Right kidney (tissue), 1 donor: Measurements from ENCODE around the gene ATOH8.

Source experiments
- DNase-seq: peaks from one replicate; pipeline ENCODE4 v3.0.0-alpha.2; 2016

Gene ATOH8

DNA sequence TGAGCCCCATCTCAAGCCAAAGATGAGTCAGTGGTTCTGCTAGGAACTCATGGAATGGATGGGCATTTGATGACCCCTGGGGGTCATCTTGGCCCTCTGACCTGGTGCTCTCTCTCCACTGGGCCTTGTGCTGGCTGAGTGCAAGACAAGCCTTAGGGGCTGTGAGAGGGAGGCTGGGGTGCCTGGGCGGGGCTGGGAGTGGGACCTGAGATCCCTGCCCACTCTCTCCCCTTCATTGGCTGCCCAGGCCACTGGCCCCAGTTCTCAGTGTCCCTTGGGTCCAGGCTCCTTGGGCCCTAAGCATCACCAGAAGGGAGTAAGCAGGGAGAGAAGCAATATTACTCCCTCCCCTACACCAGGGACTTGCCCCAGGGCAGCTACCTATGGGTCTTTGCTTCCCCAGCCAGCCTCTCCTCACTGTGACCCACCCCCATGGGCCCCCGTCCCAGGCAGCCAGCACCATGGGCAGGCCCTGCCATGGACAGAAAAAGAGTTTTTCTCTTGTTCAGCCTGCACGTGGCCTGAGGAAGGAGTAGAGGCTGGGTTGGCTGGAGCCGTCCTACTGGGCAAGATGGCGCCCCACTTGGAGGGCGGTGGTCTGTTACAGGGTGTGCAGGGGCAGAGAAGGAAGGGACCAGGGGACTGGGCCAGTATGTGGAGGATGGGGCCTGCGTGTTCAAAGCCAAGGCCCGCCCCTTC lies 33.6 kb downstream of the ATOH8 start:
- no peak for DNase-seq

DNA sequence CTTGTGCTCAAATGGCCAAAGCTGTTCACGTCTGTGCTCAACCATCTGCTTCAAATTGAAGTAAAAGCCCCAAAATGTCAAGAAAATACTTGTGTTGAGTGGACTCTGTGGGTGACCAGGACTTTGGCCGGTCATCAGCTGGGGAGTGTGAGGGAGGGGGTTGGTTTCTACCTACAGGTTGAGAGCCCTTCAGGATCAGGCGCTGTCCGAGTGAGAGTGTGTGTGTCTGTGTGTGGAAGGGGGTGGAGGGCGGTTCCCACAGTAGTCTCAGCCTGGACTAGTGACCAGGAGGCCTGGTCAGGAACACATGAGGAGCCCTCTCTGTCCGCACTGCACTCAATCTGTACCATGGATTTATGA lies 34.2 kb downstream of the ATOH8 start:
- no peak for DNase-seq

- no peak for DNase-seq
Observed at GRCh38 chr2:85788603-85789002, 34.8 kb downstream of the ATOH8 start.

- DNase-seq = no peak
Observed at GRCh38 chr2:85789271-85789670, 35.5 kb downstream of the ATOH8 start.

DNA sequence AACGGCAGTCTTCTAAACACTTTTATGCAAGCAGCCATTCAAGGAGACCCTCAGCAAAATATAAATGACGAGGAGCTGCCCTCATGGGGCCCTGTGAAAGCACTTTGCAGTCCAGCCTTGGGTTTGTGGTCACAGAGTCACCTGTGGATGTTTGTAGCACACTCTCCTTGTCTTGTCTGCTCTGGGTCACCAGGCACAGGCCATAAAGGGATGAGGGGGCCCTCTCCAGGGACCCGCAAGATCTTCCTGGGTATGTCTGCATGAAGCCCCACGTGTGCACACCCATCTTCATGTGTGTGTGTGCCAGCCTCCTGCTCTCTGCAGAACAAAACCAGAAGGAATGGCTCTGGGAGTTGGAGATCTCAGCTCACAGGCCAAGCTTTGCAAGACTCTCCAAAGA lies 36.2 kb downstream of the ATOH8 start:
- DNase-seq = no peak

DNA sequence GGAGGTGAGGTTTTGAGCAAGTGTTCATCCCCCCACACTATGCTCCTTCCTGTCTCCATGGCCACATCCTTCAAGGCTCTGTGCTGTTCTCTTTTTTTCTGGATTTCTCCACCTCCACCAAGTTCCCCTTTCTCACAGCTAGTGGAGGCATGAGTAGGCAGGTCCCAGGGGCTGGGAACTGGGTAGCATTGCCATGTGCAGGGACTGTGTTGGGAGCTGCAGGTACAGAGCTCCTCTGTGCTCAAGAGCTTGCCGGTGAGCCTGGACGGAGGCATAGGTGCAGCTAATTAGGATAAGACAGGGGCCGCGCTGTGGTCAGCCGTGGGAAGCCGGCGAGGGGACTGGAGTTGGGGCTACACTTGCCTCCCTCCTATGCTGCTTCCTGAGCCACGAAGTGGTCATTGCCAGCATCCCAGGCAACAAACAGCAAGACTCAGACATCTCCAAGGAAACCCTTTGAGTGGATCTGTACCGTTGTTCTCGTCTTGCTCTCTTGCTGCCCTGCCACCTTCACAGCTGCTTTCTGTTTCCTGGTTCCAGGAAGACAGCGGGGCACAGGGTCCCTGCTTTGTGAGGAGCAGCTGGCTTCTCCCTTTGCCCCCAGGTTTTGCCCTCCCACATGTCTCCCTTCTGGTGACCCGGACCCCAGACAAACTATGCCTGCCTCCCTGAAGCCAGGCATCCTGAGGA lies 36.9 kb downstream of the ATOH8 start:
- no peak for DNase-seq

DNA sequence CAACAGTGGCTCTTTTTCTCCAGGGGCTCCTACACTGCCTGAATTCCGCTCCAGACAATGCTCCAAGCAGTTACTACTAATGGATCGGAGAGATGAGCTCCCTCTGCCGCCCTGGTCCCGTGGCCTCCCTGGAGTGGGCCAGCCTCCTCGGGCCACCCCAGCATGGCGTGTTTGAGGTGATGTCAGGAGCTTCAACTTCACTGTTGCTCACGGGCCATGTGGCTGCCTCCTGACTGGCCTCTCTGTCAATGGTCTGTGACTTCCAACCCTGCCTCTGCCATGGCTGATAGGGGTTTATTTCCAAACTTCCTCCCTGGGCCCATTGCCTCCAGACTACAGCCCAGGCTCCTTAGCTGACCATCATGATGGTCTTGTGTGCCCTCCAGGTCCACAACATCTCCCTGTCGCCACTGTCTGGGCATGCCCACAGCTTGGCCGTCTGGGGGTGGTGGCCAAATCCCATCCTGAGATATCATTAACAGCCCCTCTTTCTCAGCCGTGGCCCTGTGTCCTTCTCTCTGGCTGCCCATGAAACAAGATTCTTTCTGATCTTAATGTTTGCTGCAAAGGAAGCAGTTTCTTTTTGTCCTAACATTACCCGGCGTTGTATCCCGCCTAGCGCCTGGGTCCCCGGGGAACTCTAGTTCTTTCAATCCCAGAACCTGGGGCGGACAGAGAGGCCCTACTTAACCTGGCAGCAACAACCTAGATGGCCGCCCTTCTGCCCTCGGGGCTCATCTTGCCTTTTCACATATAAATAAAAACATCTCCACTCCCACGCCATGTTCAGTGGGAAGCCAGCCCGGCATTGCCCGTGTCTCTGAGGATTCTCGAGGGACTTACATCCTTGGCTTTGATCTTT lies 38.1 kb downstream of the ATOH8 start:
- no peak for DNase-seq

DNA sequence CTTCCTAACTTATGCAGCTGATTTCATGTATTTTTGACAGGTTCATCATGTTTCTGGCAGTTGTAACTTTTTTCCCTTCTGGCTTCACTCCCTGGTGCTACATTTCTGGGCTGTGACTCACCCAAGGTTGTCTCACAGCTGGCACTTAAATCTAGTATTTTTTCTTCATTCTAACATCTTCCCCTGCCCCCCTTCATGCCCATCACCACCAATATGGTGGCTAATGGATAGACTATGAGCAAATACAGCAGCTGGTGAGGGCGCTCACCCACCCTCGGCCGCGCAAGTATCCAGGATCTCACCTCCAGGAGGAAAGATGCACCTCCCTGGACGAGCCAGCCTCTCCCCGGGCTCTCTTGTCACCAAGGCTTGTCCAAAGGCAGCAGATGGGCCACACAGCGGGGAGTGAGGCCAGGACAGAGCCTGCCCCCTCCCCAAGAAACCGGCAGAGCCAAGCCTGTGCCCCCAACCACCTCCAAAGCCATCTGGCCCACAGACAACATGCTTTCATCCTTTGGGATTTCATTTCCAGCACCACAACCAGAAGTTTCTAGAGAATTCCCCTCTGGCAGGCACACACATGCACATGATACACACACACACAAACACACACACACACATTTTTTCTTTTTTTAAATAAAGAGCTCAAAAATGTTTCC lies 39.1 kb downstream of the ATOH8 start:
- no peak for DNase-seq

DNA sequence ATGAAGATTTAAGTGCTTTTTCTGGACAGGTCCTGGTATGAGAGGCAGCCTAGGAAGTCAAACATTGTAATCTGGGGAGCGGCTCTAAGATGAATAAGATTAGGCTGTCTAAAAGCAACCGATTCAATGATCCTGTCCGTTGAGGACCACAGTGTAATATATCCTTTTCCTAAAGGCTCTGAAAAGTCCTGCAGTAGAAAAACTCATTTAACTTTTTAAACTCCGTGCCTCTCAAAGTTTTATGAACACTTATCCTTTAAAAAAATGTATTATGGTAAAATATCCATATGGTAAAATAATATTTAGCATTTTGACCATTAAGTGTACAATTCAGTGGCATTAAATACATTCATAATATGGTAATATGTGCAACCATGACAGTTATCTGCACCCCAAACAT lies 39.8 kb downstream of the ATOH8 start:
- no peak for DNase-seq

GRCh38 chr2:85794038-85794441 lies 40.2 kb downstream of the ATOH8 start:
- DNase-seq = no peak

DNA sequence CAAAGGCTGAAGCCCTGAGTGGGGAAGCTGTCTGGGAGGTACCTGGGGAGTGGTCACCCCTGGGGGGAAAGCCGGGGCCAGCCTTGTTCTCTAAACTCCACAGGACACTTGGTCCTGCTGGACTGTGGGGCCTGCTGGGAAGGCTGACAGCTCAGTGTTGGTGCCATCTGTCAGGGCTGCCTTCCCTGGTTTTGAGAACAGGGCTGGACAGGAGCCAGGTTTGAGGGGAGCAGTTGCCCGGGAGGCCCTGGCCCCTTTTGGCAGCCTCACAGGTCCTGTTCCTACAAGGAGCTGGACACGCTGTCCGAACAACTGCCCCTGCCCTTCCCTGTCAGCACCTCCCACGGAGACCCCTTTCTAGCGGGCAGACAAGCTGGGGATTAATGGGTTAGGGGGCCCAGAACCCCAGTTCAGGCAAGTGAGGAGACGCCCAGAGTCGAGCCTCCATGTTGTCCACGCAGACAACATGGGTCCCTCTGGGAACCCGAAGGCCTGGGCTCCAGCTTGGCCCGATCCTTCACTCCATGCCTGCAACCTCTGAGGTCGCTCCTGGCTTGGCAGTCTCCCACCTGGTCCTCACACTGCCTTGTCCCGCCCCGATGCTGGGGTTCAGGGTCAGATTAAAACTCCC lies 40.8 kb downstream of the ATOH8 start:
- no peak for DNase-seq

- DNase-seq = no peak
Observed at GRCh38 chr2:85795331-85796045, 41.7 kb downstream of the ATOH8 start.

DNA sequence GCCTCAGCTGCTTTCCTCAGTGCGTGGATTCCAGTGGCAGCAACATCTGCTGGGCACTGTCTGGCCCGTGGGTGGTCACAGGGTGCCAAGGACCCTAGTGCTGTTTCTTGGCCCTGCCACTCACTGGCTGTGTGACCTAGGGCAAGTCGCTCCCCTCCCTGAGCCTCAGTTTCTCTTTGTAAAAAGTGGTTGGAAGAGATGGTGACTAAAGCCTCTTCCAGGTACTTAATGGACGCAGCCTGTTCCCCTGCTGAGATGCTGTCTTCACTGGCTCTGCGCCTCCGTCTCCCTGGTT lies 42.2 kb downstream of the ATOH8 start:
- no peak for DNase-seq

DNA sequence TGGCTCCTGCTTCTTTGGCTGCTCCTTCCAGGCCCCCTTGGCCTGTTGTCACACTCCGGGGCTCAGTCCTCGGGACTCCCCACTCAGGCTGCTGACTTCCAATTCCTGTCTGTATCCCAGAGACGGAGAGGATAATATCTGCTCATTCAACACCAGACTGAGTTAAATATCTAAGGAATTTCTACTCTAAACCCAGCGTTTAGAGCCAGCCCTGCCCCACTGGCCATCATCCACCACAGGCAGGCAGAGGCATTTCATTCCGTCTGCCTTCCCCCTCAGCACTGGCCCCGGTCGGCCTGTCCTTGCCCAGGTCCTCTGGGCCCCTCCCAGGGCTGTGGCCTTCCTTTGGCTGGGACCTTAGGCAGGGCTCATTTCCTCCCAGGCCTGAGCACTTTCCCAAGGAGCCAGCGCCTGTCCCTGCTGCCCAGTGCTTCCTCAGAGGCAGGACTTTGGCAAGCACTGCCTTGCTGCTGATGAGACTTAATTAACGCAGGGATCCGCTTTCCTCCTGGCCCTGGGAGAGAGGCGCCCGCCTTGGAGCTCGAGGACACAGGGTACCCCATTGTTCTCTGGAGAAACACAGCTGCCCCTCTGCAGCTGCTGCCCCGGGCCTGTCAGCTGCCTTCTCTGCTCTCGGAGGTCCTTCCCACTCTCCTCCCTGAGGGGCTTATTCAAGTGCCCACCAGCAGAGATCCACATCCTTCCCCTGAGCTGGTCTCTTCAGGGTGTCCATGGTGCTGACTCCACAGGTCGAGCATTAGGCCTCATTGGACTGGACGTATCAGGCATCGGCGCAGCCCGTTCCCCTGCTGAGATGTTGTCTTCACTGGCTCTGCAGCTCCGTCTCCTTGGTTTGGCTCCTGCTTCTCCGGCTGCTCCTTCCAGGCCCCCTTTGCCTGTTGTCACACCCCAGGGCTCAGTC lies 42.8 kb downstream of the ATOH8 start:
- no peak for DNase-seq

DNA sequence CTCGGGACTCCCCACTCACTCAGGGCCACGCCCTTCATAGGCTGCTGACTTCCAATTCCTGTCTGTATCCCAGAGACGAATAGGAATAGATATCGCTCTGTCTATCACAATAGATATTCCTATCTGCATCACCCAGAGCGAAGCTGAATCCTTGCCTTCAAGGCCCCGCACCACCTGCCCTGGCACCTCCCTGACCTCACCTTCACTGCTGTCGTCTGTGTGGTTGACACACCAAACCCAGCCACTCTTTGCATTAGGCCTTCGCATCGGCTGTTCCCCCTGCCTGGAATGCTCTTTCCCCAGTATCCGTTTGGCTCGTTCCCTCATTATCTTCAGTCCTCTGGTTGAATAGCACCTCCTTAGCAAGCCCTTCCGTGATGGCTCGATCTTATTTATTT lies 43.5 kb downstream of the ATOH8 start:
- no peak for DNase-seq

- DNase-seq = no peak
Observed at GRCh38 chr2:85797921-85798320, 44.1 kb downstream of the ATOH8 start.

DNA sequence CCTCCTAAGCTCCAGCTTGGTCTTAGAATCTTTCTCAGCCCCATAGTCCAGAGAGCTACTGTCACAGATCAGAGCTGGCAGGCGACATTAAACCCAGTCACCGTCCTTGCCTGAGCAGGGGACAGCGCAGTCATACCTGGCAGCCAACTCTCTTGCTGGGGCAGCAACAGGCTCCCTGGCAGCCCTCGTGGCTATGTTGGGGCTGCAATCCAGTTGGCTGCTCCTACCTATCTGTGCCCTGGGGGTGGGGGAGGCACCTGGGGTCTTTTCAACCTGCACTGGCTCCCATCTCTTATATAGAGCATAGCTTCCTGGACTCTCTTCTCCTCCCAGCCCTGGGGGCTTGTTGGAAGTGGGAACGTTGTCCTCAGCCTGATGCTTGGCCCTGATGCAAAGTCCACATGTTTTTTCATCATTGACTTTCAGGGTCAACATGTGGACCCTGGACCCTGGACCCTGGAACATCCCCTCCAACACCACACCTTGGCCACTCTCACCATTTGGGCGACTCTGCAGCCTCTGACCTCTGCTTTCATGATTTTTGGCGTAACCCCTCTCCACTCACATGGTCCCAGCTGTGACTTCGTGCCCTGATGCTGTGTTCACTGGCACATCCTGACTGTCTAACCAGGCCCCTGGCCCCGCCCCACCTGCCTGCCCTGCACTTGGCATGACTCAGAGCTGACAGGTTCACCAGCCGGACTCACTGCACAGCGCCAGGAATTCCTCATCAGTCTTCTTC lies 45.6 kb downstream of the ATOH8 start:
- no peak for DNase-seq

DNA sequence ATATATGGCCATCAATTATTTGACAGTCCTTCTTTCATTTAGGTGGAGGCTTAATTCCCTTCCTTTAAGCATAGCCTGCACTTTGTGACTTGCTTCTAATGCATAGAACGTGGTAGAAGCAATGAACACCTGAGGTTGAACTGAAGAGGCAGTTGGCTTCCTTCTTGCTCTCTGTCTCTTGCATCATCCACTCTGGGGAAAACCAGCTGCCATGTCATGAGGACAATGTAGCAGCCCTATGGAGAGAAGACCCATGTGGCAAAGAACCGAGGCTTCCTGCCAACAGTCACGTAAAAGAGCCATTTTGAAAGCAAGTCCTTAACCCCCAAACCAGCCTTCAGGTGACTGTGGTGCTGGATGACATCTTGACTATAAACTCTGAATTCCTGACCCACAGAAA lies 46.8 kb downstream of the ATOH8 start:
- DNase-seq = no peak

DNA sequence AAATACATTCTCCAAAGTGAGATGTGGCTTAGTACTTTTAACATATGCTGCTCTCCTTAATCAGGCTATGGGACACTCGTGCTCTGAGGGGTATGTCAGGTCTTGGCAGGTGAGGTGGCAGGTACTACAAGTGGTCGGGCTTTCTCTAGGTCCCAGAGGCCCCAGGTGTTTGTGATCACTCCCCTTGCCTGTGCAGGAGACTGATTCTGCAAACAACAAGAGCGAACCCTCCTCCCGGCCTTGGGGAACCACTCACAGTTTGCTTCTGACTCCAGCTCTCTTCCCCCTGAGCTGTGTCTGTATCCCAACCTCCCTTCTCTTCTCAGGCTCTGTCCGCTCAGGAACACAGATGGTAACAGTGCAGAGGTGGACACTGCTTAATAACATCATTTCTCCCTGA lies 48.1 kb downstream of the ATOH8 start:
- no peak for DNase-seq
